ENCODE measurements around the gene PIGT.

The PIGT gene

DNA sequence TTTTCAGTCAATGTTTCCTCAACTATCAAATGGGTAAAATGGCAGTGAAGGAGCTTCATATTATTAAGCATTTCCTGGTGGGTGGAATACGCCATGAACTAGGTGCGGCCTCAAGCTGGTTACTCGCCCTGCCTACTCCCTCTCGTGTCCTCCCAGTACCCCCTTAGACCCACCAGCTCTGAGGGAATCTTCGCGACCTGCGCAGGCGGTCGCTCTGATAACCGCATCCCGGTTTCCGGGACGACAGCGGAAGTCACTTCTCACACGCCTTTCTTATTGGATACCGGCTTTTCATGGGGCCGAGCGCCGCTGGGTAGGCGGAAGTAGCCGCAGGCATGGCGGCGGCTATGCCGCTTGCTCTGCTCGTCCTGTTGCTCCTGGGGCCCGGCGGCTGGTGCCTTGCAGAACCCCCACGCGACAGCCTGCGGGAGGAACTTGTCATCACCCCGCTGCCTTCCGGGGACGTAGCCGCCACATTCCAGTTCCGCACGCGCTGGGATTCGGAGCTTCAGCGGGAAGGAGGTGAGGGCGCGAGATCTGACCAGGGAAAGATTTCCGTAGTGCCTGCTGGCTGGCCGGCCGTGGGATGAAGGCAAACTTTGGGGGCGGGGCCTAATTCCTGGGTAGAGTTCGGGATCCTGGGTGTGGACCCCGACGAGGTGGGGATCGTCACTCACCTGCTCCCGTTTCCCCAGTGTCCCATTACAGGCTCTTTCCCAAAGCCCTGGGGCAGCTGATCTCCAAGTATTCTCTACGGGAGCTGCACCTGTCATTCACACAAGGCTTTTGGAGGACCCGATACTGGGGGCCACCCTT is at the start of gene PIGT:
PIGT (plus strand) TSS at position 320 of the 816 bp plus-strand sequence; CDS start at position 336, 16 bp downstream.
- DNase-seq: peak; percentile 91

DNA sequence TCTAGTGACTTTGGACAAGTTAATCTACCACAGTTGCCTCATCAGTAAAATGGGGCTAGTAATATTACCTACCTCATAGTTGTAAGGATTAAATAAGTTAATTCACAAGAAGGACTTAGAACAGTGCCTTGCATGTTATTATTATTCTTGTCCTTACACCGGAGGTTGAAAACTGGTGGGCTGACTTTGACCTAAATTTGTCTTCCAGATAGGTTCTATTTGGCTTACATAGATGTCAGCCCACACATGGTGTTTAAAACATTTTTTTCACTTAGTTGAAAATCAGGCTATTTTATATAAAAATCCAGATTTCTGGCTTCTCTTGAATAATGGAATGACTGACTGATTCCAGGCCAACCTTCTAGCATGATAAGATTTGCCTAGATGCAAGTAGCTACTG is 49.7 kb upstream of the PIGT start:
- no peak for DNase-seq

DNA sequence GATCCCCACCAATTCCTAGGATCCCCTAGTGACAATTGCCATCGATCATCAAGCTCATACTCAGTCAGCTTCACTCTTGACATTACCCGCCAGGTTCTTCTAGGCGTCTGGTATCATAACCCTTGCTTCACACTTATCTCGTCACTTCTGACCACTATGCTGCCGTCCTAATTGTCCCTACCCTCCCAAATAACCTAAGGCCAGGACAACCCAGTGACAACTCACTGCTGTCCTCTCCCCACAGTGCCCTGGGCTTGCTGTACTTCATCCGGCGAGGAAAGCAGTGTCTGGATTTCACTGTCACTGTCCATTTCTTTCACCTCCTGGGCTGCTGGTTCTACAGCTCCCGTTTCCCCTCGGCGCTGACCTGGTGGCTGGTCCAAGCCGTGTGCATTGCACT is 49.3 kb upstream of the PIGT start:
- no peak for DNase-seq

DNA sequence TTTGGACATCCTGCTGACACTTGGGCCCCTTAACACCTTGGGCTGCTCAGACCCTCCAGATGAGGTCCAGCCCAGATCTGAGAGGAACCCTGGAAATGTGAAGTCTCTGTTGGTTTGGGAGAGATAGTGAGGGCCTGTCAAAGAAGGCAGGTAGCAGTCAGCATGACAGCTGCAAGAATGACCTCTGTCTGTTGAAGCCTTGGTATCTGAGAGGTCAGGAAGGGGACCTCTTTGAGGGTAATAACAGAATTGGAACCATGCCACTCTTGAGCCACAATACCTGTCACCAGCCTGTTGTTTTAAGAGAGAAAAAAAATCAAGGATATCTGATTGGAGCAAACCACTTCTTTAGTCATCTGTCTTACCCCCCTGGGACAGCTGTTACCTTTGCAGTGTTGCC is 48.8 kb upstream of the PIGT start:
- no peak for DNase-seq

DNA sequence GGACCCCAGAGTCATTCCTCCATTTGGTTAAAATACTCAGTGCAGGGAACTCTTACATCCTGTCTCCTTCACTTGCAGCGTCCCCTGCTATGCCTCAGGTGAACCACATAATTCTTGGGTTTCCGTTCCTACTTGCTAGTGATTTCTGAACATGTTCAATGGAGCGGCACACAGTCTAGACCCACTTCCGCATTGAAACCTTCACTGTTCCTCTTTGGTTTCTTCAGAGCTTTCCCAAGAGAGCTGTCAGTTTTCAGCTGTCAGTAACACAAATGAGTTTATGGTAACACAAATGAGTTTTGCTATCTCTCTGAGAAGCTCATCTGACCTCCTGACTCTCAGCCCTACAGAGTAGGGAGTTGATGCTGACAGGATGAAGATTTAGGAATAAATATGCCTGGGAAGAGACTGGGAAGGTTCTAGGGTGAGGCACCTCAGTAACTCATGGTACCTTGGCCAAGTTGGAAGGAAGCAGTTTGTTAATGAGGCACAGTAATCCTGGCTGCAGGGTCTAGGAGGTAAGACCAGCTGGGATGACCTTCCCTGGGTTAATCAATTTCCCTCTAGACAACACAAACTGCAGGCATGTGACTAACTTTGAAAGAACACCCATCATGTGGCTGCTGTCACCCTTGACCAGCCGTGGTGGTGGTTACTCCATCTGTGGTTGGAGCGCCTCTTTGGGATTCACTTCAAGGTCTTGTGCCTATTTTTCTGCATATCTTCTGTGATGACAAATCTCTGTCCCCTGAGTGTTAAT is 47.5 kb upstream of the PIGT start:
- peak; percentile 31 for DNase-seq

DNA sequence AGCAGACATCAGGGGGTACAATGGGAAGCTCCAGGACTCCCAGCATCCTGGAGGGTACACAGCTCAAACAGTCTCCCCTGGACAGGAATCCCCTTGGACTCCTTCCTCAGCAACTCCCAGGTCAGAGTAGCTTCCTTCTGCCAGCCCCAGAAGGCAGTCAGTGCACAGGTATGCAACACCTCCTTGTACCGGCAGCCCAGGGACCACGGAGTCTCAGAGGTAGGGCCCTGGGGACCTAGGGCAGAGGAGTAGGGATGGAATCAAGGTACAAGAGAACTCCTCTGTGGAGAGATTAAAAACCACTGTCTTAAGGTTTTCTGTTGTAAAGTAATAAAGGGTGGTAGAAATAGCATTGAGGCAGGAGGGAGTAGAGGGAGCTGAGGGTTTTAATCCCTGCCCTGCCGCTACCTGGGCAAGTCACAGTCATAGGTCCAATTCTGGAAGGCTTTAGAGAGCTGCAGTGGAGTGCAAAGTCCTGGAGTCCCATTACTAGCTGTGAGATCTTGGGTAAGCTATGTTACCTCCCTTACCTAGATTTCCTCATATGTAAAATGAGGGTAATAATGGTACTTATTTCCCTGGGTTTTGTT is 45.3 kb upstream of the PIGT start:
- no peak for DNase-seq

DNA sequence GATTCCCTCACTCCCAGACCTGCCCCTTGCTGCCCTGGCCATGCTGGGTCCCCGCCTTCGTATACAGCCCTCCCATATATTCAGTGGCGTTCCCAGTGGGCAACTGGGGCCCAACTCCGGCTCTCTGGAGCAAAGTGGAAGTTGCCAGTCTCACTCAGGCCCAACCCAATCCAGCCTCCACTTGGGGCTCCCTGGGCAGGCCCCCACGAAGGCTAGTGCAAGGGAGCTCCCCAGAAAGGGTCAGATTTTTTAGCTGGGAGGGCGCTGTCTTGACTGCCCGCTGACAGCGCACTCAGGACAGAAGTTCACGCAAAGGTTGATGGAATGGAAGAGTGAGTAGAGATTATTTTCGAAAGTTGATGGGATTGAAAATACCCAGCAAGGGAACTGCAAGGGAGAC is 43.7 kb upstream of the PIGT start:
- no peak for DNase-seq

DNA sequence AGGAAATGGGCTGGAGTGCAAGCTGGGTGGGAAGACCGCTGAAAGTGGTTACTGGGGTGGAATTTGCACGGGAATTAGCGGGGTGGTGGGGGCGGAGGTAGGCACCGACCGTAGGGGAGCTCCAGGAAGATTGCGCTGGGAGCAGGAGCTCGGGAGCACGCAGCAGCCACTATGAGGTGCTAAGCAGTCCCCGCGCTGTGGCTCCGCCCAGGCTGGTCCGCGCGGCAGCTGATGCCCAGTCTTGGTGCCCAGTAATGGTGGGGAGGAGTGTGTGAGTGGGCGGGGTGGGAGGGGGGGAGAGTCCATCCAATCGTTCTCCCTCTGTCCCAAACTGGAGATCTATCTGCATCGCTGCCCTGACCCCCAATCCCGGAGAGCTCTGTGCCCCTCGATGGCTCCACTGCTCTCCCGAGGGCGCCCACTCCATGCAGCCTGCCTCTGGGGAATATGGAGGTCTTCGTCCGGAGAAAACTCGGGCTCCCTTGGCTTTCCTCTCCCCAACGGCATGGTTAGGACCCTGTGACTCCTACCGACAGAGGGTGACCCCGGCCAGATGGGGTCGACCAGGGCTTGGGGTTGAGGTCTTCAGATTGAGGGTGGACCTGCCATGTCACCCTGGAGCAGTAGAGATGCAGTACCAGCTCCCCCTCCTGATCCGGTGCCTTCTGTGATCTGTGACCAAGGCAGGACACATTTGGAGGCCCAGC is 43.1 kb upstream of the PIGT start:
- DNase-seq: no peak

DNA sequence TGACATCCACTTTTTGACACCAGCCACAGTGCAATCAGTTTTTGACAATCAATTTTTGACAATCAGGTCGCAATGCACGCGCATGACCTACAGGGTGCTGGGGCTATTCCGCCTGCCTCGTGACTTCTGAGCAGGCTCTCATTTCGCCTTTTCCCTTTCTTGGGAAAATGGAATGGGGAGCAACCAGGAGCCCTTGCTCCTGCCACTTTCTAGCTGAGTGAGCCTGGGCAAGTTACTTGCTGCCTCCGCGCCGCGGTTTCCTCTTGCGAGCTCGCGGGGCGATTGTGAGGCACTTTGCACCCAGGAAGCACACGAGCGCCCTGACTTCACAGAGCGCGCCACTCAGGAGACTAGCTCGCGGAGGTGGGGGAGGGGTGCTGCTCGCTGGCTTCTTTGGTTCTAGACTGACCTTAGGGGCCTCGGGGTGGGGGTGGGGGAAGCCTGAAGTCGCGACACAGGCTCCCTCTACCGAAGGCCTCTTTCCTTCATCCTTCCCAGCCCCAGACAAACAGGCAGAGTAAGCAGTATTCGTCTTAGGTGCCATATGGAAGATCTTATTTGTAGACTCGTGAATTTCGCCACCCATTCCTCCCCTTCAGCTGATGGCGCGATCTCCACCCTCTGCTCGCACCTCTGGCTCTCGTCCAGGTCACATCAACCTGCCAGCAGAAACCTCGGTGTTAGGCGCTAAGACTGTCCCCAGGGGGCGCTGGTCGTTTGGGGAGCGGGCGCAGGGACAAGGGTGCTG is 42.4 kb upstream of the PIGT start:
- DNase-seq: peak; percentile 89

DNA sequence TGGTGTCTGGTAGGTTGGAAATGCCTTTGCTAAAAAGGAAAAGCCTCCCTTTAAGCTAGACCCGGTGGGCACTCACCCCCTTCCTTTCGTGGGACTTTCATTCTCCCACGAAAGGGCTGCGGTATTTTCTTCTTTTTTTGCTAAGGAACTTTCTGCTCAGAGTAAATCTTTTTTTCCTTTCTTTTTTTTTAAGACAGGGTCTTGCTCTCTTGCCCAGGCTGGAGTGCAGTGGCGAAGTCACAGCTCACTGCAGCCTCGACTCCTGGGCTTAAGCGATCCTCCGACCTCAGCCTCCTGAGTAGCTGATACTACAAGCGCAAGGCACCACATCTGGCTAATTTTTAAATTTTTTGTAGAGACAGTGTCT is 41.9 kb upstream of the PIGT start:
- no peak for DNase-seq

DNA sequence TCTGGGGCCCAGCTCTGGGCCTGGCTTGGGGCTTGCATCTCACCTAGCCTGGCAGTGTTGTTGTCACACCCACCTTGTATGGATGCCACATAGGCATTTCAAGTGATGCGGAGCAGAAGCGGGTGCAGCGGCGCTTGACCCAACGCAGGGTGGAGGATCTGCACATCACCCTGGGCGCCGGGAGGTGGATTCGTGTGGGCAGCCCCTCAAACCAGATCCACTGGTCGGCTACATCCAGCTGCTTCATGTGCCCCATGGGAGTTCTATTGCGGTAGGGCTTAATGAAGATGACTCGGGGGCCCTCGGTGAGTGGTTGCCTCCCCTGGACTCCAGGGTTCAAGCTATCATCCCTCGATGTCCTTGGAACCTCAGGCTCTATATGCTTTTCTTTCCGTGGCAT is 41.0 kb upstream of the PIGT start:
- DNase-seq: no peak

DNA sequence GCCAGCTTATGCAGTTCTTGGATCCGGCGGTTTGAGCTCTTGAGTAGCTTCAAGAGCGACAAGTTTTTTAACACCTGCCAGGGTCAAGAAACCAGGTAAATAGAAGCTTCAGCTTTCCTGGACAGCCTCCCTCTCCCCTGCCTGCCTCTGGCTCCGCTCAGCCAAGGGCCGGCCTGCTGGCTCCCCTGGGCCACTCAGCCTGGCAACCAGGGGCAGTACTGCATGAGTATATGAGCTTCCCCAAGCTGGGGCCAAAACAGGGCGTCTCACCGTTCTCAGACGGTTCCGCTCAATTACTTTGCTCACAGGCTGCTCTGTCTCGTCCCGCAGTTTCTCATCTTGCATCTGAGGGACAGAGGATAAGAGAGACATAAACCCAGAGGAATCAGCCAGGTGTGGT is 38.7 kb upstream of the PIGT start:
- no peak for DNase-seq

DNA sequence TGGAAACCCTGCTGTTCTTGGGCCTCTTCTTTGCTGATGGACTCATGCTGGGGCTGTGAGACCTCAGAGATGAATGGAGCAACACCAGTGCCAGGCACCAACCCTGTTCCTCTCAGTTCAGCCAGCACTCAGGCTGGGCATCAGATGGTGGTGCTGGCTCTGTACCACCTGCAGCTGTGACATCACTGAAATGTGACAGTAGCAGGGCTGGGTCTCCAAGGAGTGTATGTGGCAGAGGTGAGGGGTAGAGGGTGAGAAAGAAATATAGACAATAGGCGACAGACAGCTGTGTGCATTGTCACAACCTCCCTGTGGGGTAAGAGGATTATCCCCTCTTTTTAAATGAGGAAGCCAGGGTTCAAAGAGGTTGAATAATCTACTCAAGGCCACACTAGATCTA is 37.8 kb upstream of the PIGT start, which contains the start of gene TP53TG5:
TP53TG5 (minus strand) TSS at position 135 of the 400 bp plus-strand sequence; CDS start at position 46, 89 bp downstream.
- no peak for DNase-seq

DNA sequence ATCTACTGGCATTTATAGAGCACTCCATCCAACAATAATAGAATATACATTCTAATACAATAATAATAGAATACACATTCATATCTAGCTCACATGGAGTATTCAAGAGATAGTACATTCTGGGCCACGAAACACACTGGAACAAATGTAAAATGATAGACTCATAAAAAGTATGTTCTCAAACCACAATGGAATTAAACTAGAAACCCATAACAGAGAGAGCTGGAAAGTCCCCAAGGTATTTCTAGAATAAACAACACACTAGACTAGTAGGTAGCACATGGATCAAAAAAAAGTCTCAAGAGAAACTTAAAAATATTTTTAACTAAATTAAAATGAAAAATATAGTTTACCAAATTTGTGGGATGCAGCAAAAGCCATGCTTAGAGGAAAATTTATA is 28.7 kb upstream of the PIGT start:
- no peak for DNase-seq

DNA sequence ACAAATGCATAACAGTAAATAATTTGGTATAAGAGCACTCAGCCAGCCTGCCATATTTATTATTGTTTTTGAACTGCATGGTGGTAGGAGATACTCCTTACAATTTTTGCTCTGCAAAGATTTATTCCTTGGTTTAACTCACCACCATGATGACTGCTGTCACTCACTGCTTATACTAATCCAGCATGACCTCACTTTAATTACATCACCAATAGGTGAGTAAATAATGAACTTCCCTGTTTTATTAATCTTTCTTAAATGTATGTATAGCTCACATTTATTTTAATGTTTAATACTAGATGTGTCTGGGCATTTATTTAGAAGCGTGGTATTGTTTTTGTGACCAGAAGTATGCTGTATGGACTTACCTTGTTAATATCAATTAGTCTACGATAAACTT is 25.0 kb upstream of the PIGT start:
- no peak for DNase-seq

DNA sequence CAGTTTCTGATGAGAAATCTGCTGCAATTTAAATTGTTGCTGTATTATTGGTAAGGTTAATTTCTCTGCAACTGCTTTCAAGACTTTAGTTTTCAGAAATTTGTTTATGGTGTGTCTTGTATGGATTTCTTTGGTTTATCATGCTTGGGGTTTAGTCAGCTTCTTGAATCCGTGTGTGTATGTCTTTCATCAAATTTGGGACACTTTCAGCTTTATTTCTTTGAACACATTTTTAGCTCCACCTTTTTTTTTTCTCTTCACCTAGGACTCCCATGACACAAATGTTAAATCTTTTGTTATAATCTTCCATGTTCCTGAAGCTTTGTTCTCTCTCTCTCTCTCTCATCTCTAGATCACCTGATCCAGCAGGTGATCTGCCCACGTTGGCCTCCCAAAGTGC is 24.4 kb upstream of the PIGT start:
- no peak for DNase-seq

DNA sequence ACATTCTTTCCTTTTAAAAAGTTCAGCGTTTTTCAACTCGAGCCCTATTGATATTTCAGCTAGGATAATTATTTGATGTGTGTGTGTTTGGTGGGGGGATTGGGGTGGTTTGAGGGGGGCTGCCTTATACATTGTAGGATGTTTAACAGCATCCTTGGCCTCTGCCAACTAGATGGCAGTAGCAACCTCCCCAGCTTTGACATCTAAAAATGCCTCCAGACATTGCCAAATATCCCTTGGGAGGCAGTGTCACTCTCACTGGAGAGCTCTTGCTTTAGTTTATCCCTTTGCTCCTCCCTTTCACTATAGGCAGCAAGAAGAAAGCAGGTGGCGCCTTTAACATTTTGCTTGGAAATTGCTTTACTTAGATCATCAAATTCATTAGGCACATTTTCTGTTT is 23.2 kb upstream of the PIGT start:
- no peak for DNase-seq

DNA sequence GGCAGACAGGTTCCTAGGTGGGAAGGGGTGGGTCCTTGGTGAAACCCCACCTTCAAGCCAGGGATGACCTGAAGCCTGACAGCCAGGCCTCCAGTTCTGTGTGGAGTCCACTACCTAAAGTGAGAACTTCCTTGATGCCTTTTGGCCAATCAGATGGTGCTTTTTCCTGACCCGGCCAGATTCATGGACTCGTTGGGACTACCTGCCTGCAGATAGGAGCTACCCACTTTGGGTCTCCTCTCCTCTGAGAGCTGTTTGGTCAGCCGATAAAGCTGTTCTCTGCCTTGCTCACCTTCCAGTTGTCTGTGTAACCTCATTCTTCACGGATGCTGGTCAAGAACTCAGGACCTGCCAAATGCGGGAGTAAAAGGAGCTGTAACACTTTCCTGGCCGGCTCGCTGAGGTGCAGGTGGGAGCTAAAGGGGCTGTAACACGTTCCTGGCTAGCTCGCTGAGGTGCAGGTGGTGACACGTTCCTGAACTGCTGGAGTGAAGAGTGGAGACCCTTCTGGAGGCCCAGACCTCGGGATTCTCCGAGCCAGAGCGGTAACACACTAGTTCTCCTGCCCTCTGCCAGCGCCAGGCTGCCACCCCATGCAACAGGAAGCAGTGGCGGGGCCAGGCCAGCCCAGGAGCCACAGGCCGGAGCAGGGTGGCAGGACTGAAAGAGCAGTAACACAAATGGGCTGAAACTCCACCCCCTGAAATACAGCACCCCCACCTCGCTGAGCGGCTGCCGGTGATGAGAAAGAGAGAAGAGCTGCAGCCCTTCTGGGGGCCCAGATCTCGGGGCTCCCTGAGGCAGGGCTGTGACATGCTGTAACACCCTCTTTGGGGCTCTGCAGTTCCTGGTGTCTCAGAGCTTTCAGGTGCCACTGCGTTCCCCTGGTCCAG is 21.5 kb upstream of the PIGT start:
- no peak for DNase-seq

DNA sequence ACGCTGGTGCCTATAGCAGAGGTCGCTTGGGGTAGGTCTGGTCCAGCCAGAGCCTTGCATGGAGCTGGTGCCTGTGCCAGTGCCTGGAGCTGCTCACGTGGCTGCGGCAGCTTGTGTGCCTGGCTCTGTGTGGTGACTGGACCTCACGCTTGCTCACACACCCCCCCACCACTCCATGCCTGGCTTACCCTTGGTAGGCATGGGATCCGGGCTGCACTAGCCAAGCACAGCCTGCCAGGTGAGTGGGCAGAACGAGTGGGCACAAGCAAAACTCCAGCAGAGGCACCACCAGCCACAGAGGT is 20.9 kb upstream of the PIGT start:
- no peak for DNase-seq

DNA sequence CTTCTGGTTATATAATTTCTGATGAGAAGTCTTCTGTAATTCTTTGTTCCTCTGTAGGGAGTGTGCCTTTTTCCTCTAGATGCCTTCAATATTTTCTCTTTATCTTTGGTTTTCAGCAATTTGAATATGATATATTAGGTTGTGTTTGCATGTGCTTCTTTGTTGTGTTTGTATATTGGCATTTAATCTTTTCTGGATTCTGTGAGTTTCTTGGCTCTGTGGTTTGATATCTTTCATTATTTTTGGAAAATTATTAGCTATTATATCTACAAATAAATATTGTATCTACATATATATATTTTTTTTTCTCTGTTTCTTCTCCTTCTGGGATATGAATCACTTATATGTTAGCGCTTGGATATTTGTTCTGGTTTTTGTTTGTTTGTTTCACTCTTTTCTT is 16.9 kb upstream of the PIGT start:
- no peak for DNase-seq

DNA sequence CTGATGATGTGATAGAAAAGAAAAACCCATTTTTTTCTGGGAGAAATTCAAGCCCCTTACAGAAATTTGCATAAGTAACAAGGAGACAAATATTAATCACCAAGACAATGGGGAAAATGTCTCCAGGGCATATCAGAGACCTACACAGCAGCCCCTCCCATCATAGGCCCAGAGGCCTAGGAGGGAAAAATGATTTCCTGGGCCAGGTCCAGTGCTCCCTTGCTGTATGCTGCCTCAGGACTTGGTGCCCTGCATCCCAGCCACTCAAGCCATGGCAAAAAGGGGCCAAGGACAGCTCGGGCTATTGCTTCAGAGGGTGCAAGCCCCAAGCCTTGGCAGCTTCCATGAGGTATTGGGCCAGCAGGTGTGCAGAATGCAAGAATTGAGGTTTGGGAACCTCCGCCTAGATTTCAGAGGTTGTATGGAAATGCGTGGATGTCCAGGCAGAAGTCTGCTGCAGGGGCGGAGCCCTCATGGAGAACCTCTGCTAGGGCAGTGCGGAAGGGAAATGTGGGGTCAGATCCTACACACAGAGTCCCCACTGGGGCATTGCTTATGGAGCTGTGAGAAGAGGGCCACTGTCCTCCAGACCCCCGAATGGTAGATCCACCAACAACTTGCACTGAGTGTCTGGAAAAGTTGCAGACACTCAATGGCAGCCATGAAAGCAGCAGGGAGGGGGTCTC is 15.5 kb upstream of the PIGT start:
- DNase-seq: no peak

All from activated naive CD4-positive, alpha-beta T cell treated with Interleukin-2 at 50 U/mL for 16 hours (primary cell).